ENCODE data around the gene GALNT18.

Gene GALNT18

GRCh38 chr11:11432621-11433319 is 189.0 kb downstream of the GALNT18 start:
- no peak for DNase-seq (ENCODE audit: low read depth)

GRCh38 chr11:11430431-11430830 is 191.4 kb downstream of the GALNT18 start:
- no peak for DNase-seq (ENCODE audit: low read depth)

- DNase-seq (ENCODE audit: low read depth), result no peak
Observed at GRCh38 chr11:11428714-11429113, 193.1 kb downstream of the GALNT18 start.

- DNase-seq (ENCODE audit: low read depth), result no peak
Observed at GRCh38 chr11:11427542-11427941, 194.3 kb downstream of the GALNT18 start.

- no peak for DNase-seq (ENCODE audit: low read depth)
Observed at GRCh38 chr11:11427140-11427539, 194.7 kb downstream of the GALNT18 start.

GRCh38 chr11:11426226-11426952 is 195.4 kb downstream of the GALNT18 start:
- no peak for DNase-seq (ENCODE audit: low read depth)

GRCh38 chr11:11425806-11426205 is 196.0 kb downstream of the GALNT18 start:
- DNase-seq (ENCODE audit: low read depth), result no peak

- no peak for DNase-seq (ENCODE audit: low read depth)
Observed at GRCh38 chr11:11424688-11425087, 197.1 kb downstream of the GALNT18 start.

GRCh38 chr11:11422411-11423128 is 199.2 kb downstream of the GALNT18 start:
- DNase-seq (ENCODE audit: low read depth), result no peak

- DNase-seq (ENCODE audit: low read depth), result no peak
Observed at GRCh38 chr11:11421509-11421908, 200.3 kb downstream of the GALNT18 start.

GRCh38 chr11:11420899-11421285 is 200.9 kb downstream of the GALNT18 start:
- no peak for DNase-seq (ENCODE audit: low read depth)

- DNase-seq (ENCODE audit: low read depth), result no peak
Observed at GRCh38 chr11:11420191-11420898, 201.5 kb downstream of the GALNT18 start.

- no peak for DNase-seq (ENCODE audit: low read depth)
Observed at GRCh38 chr11:11419747-11420146, 202.1 kb downstream of the GALNT18 start.

GRCh38 chr11:11416917-11417316 is 204.9 kb downstream of the GALNT18 start:
- no peak for DNase-seq (ENCODE audit: low read depth)

GRCh38 chr11:11416502-11416901 is 205.3 kb downstream of the GALNT18 start:
- no peak for DNase-seq (ENCODE audit: low read depth)

GRCh38 chr11:11415901-11416300 is 205.9 kb downstream of the GALNT18 start:
- no peak for DNase-seq (ENCODE audit: low read depth)

- no peak for DNase-seq (ENCODE audit: low read depth)
Observed at GRCh38 chr11:11414996-11415395, 206.8 kb downstream of the GALNT18 start.

- DNase-seq (ENCODE audit: low read depth), result no peak
Observed at GRCh38 chr11:11413776-11414175, 208.0 kb downstream of the GALNT18 start.

GRCh38 chr11:11411401-11411985 is 210.3 kb downstream of the GALNT18 start:
- DNase-seq (ENCODE audit: low read depth), result no peak

GRCh38 chr11:11409901-11410300 is 211.9 kb downstream of the GALNT18 start:
- DNase-seq (ENCODE audit: low read depth), result no peak

GRCh38 chr11:11409224-11409623 is 212.6 kb downstream of the GALNT18 start:
- DNase-seq (ENCODE audit: low read depth), result no peak

Measured in GM04504 (cell line).